ENCODE measurements around the gene SLC24A4.

SLC24A4 gene

DNA sequence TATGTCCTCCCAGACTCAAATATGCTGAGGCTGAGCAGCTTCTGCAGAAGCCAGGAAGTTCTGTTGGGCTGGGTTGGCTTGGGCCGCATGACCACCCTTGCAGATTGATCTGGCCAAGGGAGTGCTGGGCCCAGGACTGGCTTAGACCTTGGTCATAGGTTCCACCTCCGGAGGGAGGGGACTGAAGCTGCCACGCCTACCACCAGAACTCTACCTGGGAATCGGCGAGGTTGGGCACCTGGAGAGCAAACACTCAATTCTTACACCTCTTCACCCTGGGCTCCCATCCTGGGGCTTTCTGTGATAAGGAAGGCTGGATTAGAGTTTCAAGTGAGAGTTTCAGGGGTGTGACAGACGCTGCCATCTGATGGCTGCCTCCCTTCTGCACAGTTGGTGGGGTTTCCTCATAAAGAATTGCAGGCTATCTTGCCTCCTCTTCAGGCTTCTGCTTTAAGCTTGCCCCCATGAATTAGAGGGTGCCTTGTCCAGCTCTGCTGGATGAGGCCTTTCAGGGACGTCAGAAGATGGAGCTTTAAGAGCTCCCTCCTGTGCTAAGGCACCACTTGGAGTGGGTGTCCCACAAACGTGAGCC lies 5.8 kb downstream of the SLC24A4 start:
- H3K4me3 ChIP-seq (replicated peaks; ENCODE audit: insufficient read depth, low read length) = no peak overlapping the region
- peaks cover 15% of the 10 kb centered on the region for H3K27me3 ChIP-seq (ENCODE audit: insufficient read depth, poor library complexity, severe bottlenecking)
- no peak overlapping the region for H3K27ac ChIP-seq (replicated peaks)
- TF ChIP-seq SPI1 (IDR thresholded peaks at IDR 0.05; ENCODE audit: borderline replicate concordance, low read depth) (no peak), CTCF (IDR thresholded peaks at IDR 0.05; ENCODE audit: insufficient read depth, low read length) (no peak), POLR2AphosphoS5 (IDR thresholded peaks at IDR 0.05; ENCODE audit: low read depth) (no peak), GABPA (IDR thresholded peaks at IDR 0.05; ENCODE audit: low read depth) (no peak)
- TF ChIP-seq, protein P1, sequence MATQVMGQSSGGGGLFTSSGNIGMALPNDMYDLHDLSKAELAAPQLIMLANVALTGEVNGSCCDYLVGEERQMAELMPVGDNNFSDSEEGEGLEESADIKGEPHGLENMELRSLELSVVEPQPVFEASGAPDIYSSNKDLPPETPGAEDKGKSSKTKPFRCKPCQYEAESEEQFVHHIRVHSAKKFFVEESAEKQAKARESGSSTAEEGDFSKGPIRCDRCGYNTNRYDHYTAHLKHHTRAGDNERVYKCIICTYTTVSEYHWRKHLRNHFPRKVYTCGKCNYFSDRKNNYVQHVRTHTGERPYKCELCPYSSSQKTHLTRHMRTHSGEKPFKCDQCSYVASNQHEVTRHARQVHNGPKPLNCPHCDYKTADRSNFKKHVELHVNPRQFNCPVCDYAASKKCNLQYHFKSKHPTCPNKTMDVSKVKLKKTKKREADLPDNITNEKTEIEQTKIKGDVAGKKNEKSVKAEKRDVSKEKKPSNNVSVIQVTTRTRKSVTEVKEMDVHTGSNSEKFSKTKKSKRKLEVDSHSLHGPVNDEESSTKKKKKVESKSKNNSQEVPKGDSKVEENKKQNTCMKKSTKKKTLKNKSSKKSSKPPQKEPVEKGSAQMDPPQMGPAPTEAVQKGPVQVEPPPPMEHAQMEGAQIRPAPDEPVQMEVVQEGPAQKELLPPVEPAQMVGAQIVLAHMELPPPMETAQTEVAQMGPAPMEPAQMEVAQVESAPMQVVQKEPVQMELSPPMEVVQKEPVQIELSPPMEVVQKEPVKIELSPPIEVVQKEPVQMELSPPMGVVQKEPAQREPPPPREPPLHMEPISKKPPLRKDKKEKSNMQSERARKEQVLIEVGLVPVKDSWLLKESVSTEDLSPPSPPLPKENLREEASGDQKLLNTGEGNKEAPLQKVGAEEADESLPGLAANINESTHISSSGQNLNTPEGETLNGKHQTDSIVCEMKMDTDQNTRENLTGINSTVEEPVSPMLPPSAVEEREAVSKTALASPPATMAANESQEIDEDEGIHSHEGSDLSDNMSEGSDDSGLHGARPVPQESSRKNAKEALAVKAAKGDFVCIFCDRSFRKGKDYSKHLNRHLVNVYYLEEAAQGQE (IDR thresholded peaks at IDR 0.05; ENCODE audit: insufficient replicate concordance, low read depth) = no peak
- no peak for DNase-seq (ENCODE audit: low read depth in 1 of 2, low spot score in 1 of 2)

- no peak for DNase-seq (ENCODE audit: low read depth in 1 of 2, low spot score in 1 of 2)
- no peak for TF ChIP-seq SPI1 (IDR thresholded peaks at IDR 0.05; ENCODE audit: borderline replicate concordance, low read depth)
- no peak for TF ChIP-seq POLR2AphosphoS5 (IDR thresholded peaks at IDR 0.05; ENCODE audit: low read depth)
- no peak for TF ChIP-seq GABPA (IDR thresholded peaks at IDR 0.05; ENCODE audit: low read depth)
- TF ChIP-seq CTCF (IDR thresholded peaks at IDR 0.05; ENCODE audit: insufficient read depth, low read length) = no peak
- TF ChIP-seq, protein P1 (IDR thresholded peaks at IDR 0.05; ENCODE audit: insufficient replicate concordance, low read depth) = no peak
- Histone ChIP-seq H3K27ac (replicated peaks) (no peak overlapping the region), H3K4me3 (replicated peaks; ENCODE audit: insufficient read depth, low read length) (no peak overlapping the region), H3K27me3 (ENCODE audit: insufficient read depth, poor library complexity, severe bottlenecking) (peaks cover 4% of the 10 kb centered on the region)
Observed at GRCh38 chr14:92334050-92334449, 11.1 kb downstream of the SLC24A4 start.

DNA sequence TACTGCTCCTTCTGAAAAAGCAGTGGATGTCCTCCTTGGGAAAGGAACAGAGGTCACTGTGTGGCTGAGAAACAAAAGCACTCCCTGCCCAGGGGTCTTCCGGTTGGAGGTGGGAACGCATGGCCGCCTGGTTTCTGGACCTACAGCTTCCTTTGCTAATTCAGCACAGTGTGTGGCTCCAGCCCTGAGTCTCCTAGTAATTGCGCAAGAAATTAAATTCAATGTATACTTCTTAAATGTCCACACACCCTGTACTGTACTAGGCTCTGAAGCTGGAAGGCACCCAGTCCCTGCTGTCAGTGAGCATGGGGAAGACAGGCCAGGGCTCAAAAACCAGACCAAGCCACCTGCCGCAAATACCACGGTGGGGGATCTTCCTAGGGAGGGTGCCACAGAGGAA lies 13.4 kb downstream of the SLC24A4 start:
- Histone ChIP-seq H3K27me3 (ENCODE audit: insufficient read depth, poor library complexity, severe bottlenecking) (peaks cover 4% of the 10 kb centered on the region), H3K27ac (replicated peaks) (no peak overlapping the region), H3K4me3 (replicated peaks; ENCODE audit: insufficient read depth, low read length) (no peak overlapping the region)
- no peak for DNase-seq (ENCODE audit: low read depth in 1 of 2, low spot score in 1 of 2)
- TF ChIP-seq, protein P1 (IDR thresholded peaks at IDR 0.05; ENCODE audit: insufficient replicate concordance, low read depth) = no peak
- TF ChIP-seq CTCF (IDR thresholded peaks at IDR 0.05; ENCODE audit: insufficient read depth, low read length) (no peak), SPI1 (IDR thresholded peaks at IDR 0.05; ENCODE audit: borderline replicate concordance, low read depth) (no peak), GABPA (IDR thresholded peaks at IDR 0.05; ENCODE audit: low read depth) (no peak)
